Psoas muscle (tissue), 8 donors: ENCODE results near the gene SH3RF2. TPM values are rescaled to one million over a fixed set of nuclear protein-coding genes. Genes with fewer than 3 reads are reported as not detected.

Experiments
- ATAC-seq, 4 donors: fragments of 200-7000 bp; cut with Tn5 transposase; one replicate each; pipeline ENCODE4 v1.9.1; 2020; ENCODE audit warnings: moderate library complexity in 3 of 4, mild to moderate bottlenecking in 2 of 4
- DNase-seq, 2 donors: peaks; one replicate each; pipeline ENCODE4 v3.0.0-alpha.2; 2020
- H3K27ac ChIP-seq: fragments of 200-600 bp; one replicate; pipeline ENCODE4 v1.8.0; 2022
- H3K27me3 ChIP-seq, 3 donors: fragments of 200-600 bp in 1 of 3; one replicate each; pipeline versions ENCODE4 v1.6.1 to v1.8.0; 2013 to 2022; ENCODE audit warnings: low read length in 2 of 3, mild to moderate bottlenecking in 2 of 3, moderate library complexity in 1 of 3; ENCODE audit not compliant: insufficient read depth in 3 of 3
- H3K36me3 ChIP-seq, 2 donors: fragments of 200-600 bp in 1 of 2; one replicate each; pipeline versions ENCODE4 v1.6.1 to v1.8.0; 2013 to 2022; ENCODE audit warnings: low read depth in 1 of 2, mild to moderate bottlenecking in 1 of 2, moderate library complexity in 1 of 2; ENCODE audit not compliant: insufficient read depth in 1 of 2
- H3K4me1 ChIP-seq: fragments of 200-600 bp; one replicate; pipeline ENCODE4 v1.8.0; 2022
- H3K4me3 ChIP-seq: fragments of 200-600 bp; one replicate; pipeline ENCODE4 v1.8.0; 2022; ENCODE audit warnings: mild to moderate bottlenecking
- H3K9me3 ChIP-seq: fragments of 200-600 bp; one replicate; pipeline ENCODE4 v1.8.0; 2022
- CTCF ChIP-seq: fragments of 200-600 bp; IDR thresholded peaks from one replicate; pipeline ENCODE4 v1.8.0; 2022; ENCODE audit warnings: antibody characterized with exemption
- WGBS, 3 donors: extraction: QIAGEN DNeasy Blood & Tissue Kit; methylation state at CpG; one replicate each; pipeline versions ENCODE4 v1.1.6 to v1.1.7; 2013; 5-methylcytosine and 5-hydroxymethylcytosine counted together
- intact Hi-C, 2 donors: fragments of 100-400 bp; cut with DNase I; formaldehyde crosslinking; loops; one replicate each; pipeline versions ENCODE4 v1.11.0 to v1.14.2; 2022
- polyA plus RNA-seq, 3 donors: library from polyadenylated mRNA; stranded (reverse); fragments of 200-250 nt; gene quantifications; one replicate each; pipeline ENCODE4 v1.2.3, GENCODE V29; 2013
- total RNA-seq, 4 donors: library from RNA; stranded (reverse); fragmentation: NEBNext Ultra II Directional in 2 of 4; extraction: Animal tissue kit (Norgen Biotek cat#: 25700) in 2 of 4; gene quantifications; one replicate each; pipeline versions ENCODE4 v1.2.1 to v1.2.4, GENCODE V29; 2021 to 2023
- donor health status: healthy with polysubstance abuse.
- donor health status: DM: no; HTN: no; CAD: no; lungs with moderate emphysema.
- donor health status: Bipolar disorder and iron deficiency.
- donor health status: healthy.
- donor health status: DM: yes; HTN: yes; CAD: no.
- donor health status: DM: no; HTN: no; CAD: no.
- donor health status: DM: no; HTN: no; CAD: no.
- donor health status: DM: yes; HTN: yes; CAD: no.

Gene SH3RF2
- total and polyA plus RNA-seq, 7 donors, result 1.1 to 64.1 (median 24.3) TPM

GRCh38 chr5:146020100-146020499 is 83.7 kb downstream of the SH3RF2 start:
- Histone ChIP-seq H3K27ac (no peak overlapping the region), H3K9me3 (no peaks in the 10 kb centered on the region), H3K4me1 (peaks cover 10% of the 10 kb centered on the region), H3K27me3 (no peaks in the 10 kb centered on the region), H3K4me3 (no peak overlapping the region), H3K36me3 (peaks cover 0 to 10% of the 10 kb centered on the region in 2 donors)
- ATAC-seq (peak in 1 of 4 donors; percentile 31), DNase-seq (no peak)
- no peak for TF ChIP-seq CTCF
- intact Hi-C loops, result no loop called here
- WGBS, 3 donors, result 24 to 55% (median 30%) methylated on average over 2 of the region's 2 CpGs

GRCh38 chr5:146024034-146024433 is 87.7 kb downstream of the SH3RF2 start:
- Histone ChIP-seq H3K4me1 (peaks cover 11% of the 10 kb centered on the region), H3K27ac (no peak overlapping the region), H3K4me3 (no peak overlapping the region), H3K27me3 (no peaks in the 10 kb centered on the region), H3K9me3 (no peaks in the 10 kb centered on the region), H3K36me3 (no peaks in the 10 kb centered on the region)
- 83 to 86% (median 85%) methylated on average over 3 of the region's 3 CpGs for WGBS, 3 donors
- intact Hi-C loops, result no loop called here
- ATAC-seq, result no peak
- no peak for TF ChIP-seq CTCF
- no peak for DNase-seq

- Histone ChIP-seq H3K9me3 (no peaks in the 10 kb centered on the region), H3K4me1 (peaks cover 8% of the 10 kb centered on the region), H3K27ac (peak overlapping the region; percentile 36), H3K27me3 (no peaks in the 10 kb centered on the region), H3K4me3 (no peak overlapping the region), H3K36me3 (no peaks in the 10 kb centered on the region)
- no peak for TF ChIP-seq CTCF
- 33 to 48% (median 35%) methylated on average over 4 of the region's 4 CpGs for WGBS, 3 donors
- intact Hi-C loops, result no loop called here
- ATAC-seq, result peak; percentile 32 to 74 (median 60)
- no peak for DNase-seq
Observed at GRCh38 chr5:146025114-146025680, 88.8 kb downstream of the SH3RF2 start.

GRCh38 chr5:146025681-146026080 is 89.3 kb downstream of the SH3RF2 start:
- no peak for ATAC-seq
- H3K9me3 ChIP-seq, result no peaks in the 10 kb centered on the region
- no peaks in the 10 kb centered on the region for H3K36me3 ChIP-seq
- H3K4me3 ChIP-seq, result no peak overlapping the region
- intact Hi-C loops, result no loop called here
- no peak for DNase-seq
- peaks cover 5% of the 10 kb centered on the region for H3K4me1 ChIP-seq
- no peaks in the 10 kb centered on the region for H3K27me3 ChIP-seq
- no peak for TF ChIP-seq CTCF
- WGBS, 3 donors, result 29 to 55% (median 34%) methylated on average over 1 of the region's 1 CpG
- peak overlapping the region; percentile 36 for H3K27ac ChIP-seq
